Sigmoid colon (tissue), 4 donors: Measurements from ENCODE around the gene SNHG17.

ENCODE experiments used
- CTCF ChIP-seq, 4 experiments: fragments of 450-650 bp in 3 of 4; fragments of 200-600 bp in 1 of 4; IDR thresholded peaks; one replicate each; pipeline ENCODE4 v1.5.1; 2016 to 2019; ENCODE audit warnings: antibody characterized with exemption in 4 of 4, mild to moderate bottlenecking in 3 of 4, moderate library complexity in 2 of 4
- EP300 ChIP-seq, 4 donors: sonication (generic); formaldehyde crosslinking; IDR thresholded peaks; one replicate each; pipeline ENCODE4 v1.6.1; 2017; ENCODE audit warnings: antibody characterized with exemption in 4 of 4
- POLR2A ChIP-seq, 2 donors: fragments of 450-650 bp; IDR thresholded peaks; one replicate each; pipeline ENCODE4 v1.6.1; 2016; ENCODE audit warnings: antibody characterized with exemption in 2 of 2, mild to moderate bottlenecking in 2 of 2, moderate library complexity in 2 of 2
- POLR2AphosphoS5 ChIP-seq, 4 donors: sonication (generic); formaldehyde crosslinking; IDR thresholded peaks; one replicate each; pipeline ENCODE4 v1.6.1; 2017; ENCODE audit warnings: antibody characterized with exemption in 4 of 4

GRCh38 chr20:38458314-38458713, 23.2 kb upstream of the SNHG17 start:
- TF ChIP-seq CTCF (IDR thresholded peaks at IDR 0.05) (no peak), POLR2AphosphoS5 (IDR thresholded peaks at IDR 0.05) (no peak), POLR2A (IDR thresholded peaks at IDR 0.05) (no peak), EP300 (IDR thresholded peaks at IDR 0.05) (no peak)
